Body of pancreas (tissue), 4 donors: Measurements from ENCODE around the gene CILP. TPM values are rescaled to one million over a fixed set of nuclear protein-coding genes. Genes with fewer than 3 reads are reported as not detected.
"Not testable (repeated sequence)": the region's sequence is repeated elsewhere in the genome, so short reads cannot be mapped to it uniquely, and the experiment has no call there.

ENCODE experiments used
- ATAC-seq: fragments of 150-250 bp; one replicate; pipeline ENCODE4 v1.9.1; 2016
- DNase-seq, 4 donors: peaks; one replicate each; pipeline ENCODE4 v3.0.0-alpha.2; 2019
- H3K27ac ChIP-seq, 4 donors: fragments of 200-600 bp; sonication (generic); 1 replicate in 3 of 4; 2 replicates in 1 of 4; pipeline versions ENCODE4 v1.5.1 to v1.6.1; 2016 to 2019; ENCODE audit warnings: mild to moderate bottlenecking in 1 of 4, mixed read lengths in 1 of 4, moderate library complexity in 1 of 4
- H3K27me3 ChIP-seq, 2 donors: fragments of 200-600 bp; sonication (generic); one replicate each; pipeline ENCODE4 v1.6.0; 2016; ENCODE audit warnings: mild to moderate bottlenecking in 1 of 2
- H3K36me3 ChIP-seq, 2 donors: fragments of 200-600 bp; sonication (generic); replicated peaks in 1 of 2; 2 replicates each; pipeline ENCODE4 v1.5.1; 2016; ENCODE audit warnings: low read depth in 2 of 2; ENCODE audit not compliant: insufficient read depth in 1 of 2
- H3K4me1 ChIP-seq: fragments of 200-600 bp; sonication (generic); one replicate; pipeline ENCODE4 v1.6.0; 2016
- H3K4me3 ChIP-seq, 2 donors: fragments of 200-600 bp; sonication (generic); 1 replicate in 1 of 2; 2 replicates in 1 of 2; pipeline ENCODE4 v1.5.1; 2016 to 2019
- H3K9me3 ChIP-seq, 3 donors: fragments of 200-600 bp; sonication (generic); 1 replicate in 2 of 3; 2 replicates in 1 of 3; pipeline ENCODE4 v1.5.1; 2016
- CTCF ChIP-seq, 7 experiments: fragments of 450-650 bp in 4 of 7; fragments of 200-600 bp in 3 of 7; sonication (generic) in 3 of 7; IDR thresholded peaks; one replicate each; pipeline ENCODE4 v1.5.1; 2016 to 2019; ENCODE audit warnings: antibody characterized with exemption in 7 of 7
- POLR2A ChIP-seq, 3 donors: fragments of 450-650 bp; IDR thresholded peaks; one replicate each; pipeline ENCODE4 v1.6.1; 2016; ENCODE audit warnings: antibody characterized with exemption in 3 of 3, mild to moderate bottlenecking in 2 of 3
- WGBS, 2 donors: methylation state at CpG; one replicate each; pipeline ENCODE4 v1.1.5; 2017; 5-methylcytosine and 5-hydroxymethylcytosine counted together
- intact Hi-C: fragments of 100-400 bp; cut with DNase I; formaldehyde crosslinking; loops from one replicate; pipeline ENCODE4 v1.15.1; 2023
- total RNA-seq, 2 donors: library from RNA; depleted of rRNA; stranded (reverse); fragments of >200 nt; gene quantifications; one replicate each; pipeline ENCODE4 v1.1.0, GENCODE V29; 2016

CILP gene
- total RNA-seq, 2 donors from 2014 or later: 4.4 to 18.8 TPM

- intact Hi-C loops: no loop called here
These were observed 26.2 kb downstream of the CILP start, which contains the start of gene CLPX for GRCh38 chr15:65184868-65185717. Gene CLPX, minus strand, starts transcription at chr15:65185342. Its CDS starts 189 bp downstream, at chr15:65185153.

GRCh38 chr15:65184305-65184867 is 26.9 kb downstream of the CILP start:
- H3K27ac ChIP-seq: peak overlapping the region; percentile 91 to 99 (median 95)
- peak overlapping the region; percentile 93 to 97 for H3K4me3 ChIP-seq
- no peaks in the 10 kb centered on the region for H3K27me3 ChIP-seq
- H3K4me1 ChIP-seq: peaks cover 22% of the 10 kb centered on the region
- 0% methylated on average over 11 to 31 of the region's 33 CpGs for WGBS, 2 donors
- ATAC-seq (peak; percentile 25), DNase-seq (peak; percentile 57 to 72 (median 66))
- intact Hi-C loops: no loop called here
- TF ChIP-seq POLR2A (IDR thresholded peaks at IDR 0.05) (peak in 2 of 3 donors; percentile 62 to 67), CTCF (IDR thresholded peaks at IDR 0.05) (no peak)
- no peaks in the 10 kb centered on the region for H3K9me3 ChIP-seq
- no peaks in the 10 kb centered on the region for H3K36me3 ChIP-seq

More at GRCh38 chr15:65184868-65185717, 26.2 kb downstream of the CILP start, which contains the start of gene CLPX:
- DNase-seq (peak; percentile 95 to 98 (median 97)), ATAC-seq (peak; percentile 95)
- peak; percentile 81 to 90 (median 87) for TF ChIP-seq POLR2A (IDR thresholded peaks at IDR 0.05)
- TF ChIP-seq CTCF (IDR thresholded peaks at IDR 0.05): peak in 1 of 7 experiments; percentile 3
- Histone ChIP-seq H3K4me3 (peak within 1 kb of the TSS; percentile 93 to 97), H3K4me1 (peaks cover 22% of the 10 kb centered on the region), H3K27me3 (no peaks in the 10 kb centered on the region), H3K9me3 (no peaks in the 10 kb centered on the region), H3K27ac (peak within 1 kb of the TSS; percentile 91 to 99 (median 95)), H3K36me3 (no peaks in the 10 kb centered on the region)
- 0% methylated on average over 2 to 67 of the region's 70 CpGs for WGBS, 2 donors

DNA sequence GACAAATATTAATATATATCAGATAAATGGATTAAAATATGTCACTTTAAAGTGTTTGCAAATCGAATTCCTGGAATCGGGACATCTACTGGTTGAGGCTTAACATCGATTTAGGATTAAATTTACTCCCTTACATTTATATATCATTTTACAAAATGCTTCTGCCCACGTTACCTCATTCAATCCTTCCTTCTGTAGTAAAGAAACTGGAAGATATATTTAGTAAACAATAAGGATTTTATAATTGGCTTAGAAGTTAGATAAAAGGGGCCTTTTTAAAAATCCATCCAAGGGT is 27.5 kb downstream of the CILP start:
- Histone ChIP-seq H3K27ac (peak overlapping the region in 3 of 4 donors; percentile 95 to 99 (median 95)), H3K4me1 (peaks cover 22% of the 10 kb centered on the region), H3K27me3 (no peaks in the 10 kb centered on the region), H3K9me3 (no peaks in the 10 kb centered on the region), H3K36me3 (peaks cover 0 to 2% of the 10 kb centered on the region in 2 donors), H3K4me3 (peak overlapping the region in 1 of 2 donors; percentile 97)
- WGBS, 2 donors: 1 to 3% methylated on average over 4 of the region's 4 CpGs
- no peak for ATAC-seq
- TF ChIP-seq POLR2A (IDR thresholded peaks at IDR 0.05) (no peak), CTCF (IDR thresholded peaks at IDR 0.05) (no peak)
- DNase-seq: no peak
- intact Hi-C loops: no loop called here

DNA sequence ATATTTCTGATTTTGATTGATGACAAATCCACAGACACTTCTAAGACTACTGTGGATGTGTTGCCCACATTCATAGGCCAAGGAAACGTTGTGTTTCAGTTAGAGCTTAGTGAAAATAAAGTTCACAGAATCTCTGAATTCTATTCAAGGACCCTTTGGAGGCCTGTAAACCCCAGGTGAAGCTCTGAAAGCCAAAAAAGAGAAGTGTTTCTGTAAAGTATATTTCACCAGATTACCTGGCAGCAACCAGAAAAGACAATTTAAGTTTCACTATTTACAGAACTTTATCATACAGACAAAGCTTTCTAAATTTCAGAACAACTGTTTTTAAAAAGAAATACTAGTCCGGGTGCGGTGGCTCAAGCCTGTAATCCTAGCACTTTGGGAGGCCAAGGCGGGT is 28.7 kb downstream of the CILP start:
- no peaks in the 10 kb centered on the region for H3K9me3 ChIP-seq
- no peak for TF ChIP-seq CTCF (IDR thresholded peaks at IDR 0.05)
- no peak for TF ChIP-seq POLR2A (IDR thresholded peaks at IDR 0.05)
- no peak overlapping the region for H3K4me3 ChIP-seq
- WGBS, 2 donors: 76 to 81% methylated on average over 4 of the region's 4 CpGs
- intact Hi-C loops: no loop called here
- peaks cover 0 to 2% of the 10 kb centered on the region in 2 donors for H3K36me3 ChIP-seq
- DNase-seq (no peak), ATAC-seq (no peak)
- H3K27me3 ChIP-seq: no peaks in the 10 kb centered on the region
- H3K27ac ChIP-seq: no peak overlapping the region
- H3K4me1 ChIP-seq: peaks cover 22% of the 10 kb centered on the region

DNA sequence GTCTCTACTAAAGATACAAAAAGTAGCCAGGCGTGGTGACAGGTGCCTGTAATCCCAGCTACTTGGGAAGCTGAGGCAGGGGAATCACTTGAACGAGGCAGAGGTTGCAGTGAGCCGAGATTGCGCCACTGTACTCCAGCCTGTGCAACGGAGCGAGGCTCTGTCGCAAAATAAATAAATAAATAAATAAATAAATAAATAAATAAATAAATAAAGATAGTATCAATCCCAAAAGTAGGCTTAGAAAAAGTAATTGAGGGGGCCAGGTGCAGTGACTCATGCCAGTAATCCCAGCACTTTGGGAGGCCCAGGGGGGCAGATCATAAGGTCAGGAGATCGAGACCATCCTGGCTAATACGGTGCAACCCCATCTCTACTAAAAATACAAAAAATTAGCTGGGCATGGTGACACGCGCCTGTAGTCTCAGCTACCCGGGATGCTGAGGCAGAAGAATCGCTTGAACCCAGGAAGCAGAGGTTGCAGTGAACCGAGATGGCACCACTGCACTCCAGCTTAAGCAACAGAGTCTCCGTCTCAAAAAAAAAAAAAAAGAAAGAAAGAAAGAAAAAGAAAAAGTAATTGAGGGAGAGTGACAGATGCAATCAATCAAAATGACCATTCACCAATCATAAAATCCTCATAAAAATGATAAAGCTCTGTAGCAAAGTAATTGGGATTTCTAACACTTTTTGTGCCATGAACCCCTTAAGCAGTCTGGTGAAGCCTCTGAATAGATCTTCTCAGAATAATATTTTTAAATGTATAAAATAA is 29.5 kb downstream of the CILP start:
- H3K4me3 ChIP-seq, DNase-seq, intact Hi-C loops, H3K36me3 ChIP-seq, ATAC-seq, H3K27ac ChIP-seq, H3K9me3 ChIP-seq, H3K27me3 ChIP-seq: not testable (repeated sequence)
- 90 to 93% methylated on average over 15 of the region's 15 CpGs for WGBS, 2 donors
- H3K4me1 ChIP-seq: peaks cover 22% of the 10 kb centered on the region
